ENCODE data around the gene GLS2.

Gene GLS2

DNA sequence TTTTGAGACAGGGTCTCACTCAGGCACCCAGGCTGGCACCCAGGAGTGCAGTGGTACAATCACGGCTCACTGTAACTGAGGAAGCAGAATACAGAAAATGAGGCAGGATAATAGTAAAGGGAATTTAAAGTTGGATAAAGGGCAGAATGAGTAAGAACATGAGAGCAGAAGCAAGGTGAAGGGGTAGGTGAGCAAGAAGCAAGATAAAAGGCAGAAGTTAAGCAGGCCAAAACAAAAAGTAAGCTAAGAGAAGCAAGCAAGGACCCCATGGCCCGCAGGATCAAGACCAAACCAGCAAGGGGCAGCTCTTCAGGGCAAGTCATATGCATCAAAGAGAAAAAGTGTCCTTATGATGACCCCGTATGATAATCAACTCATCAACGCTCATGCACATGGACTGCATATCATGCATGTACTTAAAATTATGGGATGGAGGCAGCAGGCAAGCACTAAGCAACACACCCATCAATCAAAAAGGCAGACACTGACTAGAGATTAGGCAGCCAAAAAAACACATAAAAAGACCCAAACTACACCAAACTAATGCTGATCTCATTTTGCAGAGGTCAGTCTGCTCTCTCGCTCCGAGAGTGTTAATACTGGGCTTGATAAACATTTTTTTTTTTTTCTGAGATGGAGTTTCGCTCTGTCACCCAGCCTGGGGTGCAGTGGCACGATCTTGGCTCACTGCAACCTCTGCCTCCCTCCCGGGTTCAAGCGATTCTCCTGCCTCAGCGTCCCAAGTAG is 50.4 kb downstream of the GLS2 start:
- DNase-seq (ENCODE audit: low read depth): no peak

DNA sequence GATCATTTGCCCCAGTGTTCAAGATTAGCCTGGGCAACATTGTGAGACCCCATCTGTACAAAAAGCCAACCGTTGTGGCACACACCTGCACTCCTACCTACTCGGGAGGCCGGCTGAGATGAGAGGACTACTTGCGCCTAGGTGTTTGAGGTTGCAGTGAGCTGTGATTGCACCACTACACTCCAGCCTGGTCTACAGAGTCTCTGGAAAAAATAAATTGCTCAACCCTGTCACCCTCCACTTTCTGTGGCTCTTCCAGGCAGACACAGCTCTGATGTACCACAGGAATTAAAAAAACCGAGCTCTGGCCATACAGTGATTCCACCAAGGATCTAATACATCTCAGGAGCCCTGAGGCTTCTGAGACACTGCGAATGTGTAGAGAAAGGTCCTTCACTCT is 53.1 kb downstream of the GLS2 start:
- DNase-seq (ENCODE audit: low read depth): no peak

DNA sequence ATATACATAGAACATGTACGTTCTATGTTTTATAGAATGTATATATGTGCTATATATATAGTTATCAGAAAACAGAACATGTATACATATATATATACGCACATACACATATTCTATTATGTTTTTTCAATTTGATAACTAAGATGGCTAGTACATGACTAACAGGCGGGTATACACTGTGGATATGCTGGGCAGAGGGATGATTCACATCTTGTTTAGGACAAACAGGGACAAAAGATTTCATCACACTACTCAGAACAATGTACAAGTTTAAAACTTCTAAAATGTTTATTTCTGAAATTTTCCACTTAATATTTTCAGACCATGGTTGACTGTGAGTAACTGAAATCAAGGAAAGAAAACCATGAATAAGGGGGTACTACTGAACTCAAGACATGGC is 56.1 kb downstream of the GLS2 start:
- no peak for DNase-seq (ENCODE audit: low read depth)

GRCh38 chr12:56431288-56431687 is 56.7 kb downstream of the GLS2 start:
- no peak for DNase-seq (ENCODE audit: low read depth)

- DNase-seq (ENCODE audit: low read depth): no peak
Observed at GRCh38 chr12:56425940-56426438, 62.0 kb downstream of the GLS2 start.

- no peak for DNase-seq (ENCODE audit: low read depth)
Observed at GRCh38 chr12:56425193-56425592, 62.8 kb downstream of the GLS2 start.

Data from CMK (cell line).